ENCODE measurements around the gene TBX1.

- TF ChIP-seq REST (IDR thresholded peaks at IDR 0.05; ENCODE audit: low read depth) (no peak), POLR2AphosphoS5 (IDR thresholded peaks at IDR 0.05; ENCODE audit: low read depth, low read length) (no peak), FOSL1 (IDR thresholded peaks at IDR 0.05; ENCODE audit: low read depth) (no peak), MAX (IDR thresholded peaks at IDR 0.05) (no peak), ATF3 (IDR thresholded peaks at IDR 0.05) (no peak), JUND (IDR thresholded peaks at IDR 0.05) (no peak)
- TF ChIP-seq, protein P1, sequence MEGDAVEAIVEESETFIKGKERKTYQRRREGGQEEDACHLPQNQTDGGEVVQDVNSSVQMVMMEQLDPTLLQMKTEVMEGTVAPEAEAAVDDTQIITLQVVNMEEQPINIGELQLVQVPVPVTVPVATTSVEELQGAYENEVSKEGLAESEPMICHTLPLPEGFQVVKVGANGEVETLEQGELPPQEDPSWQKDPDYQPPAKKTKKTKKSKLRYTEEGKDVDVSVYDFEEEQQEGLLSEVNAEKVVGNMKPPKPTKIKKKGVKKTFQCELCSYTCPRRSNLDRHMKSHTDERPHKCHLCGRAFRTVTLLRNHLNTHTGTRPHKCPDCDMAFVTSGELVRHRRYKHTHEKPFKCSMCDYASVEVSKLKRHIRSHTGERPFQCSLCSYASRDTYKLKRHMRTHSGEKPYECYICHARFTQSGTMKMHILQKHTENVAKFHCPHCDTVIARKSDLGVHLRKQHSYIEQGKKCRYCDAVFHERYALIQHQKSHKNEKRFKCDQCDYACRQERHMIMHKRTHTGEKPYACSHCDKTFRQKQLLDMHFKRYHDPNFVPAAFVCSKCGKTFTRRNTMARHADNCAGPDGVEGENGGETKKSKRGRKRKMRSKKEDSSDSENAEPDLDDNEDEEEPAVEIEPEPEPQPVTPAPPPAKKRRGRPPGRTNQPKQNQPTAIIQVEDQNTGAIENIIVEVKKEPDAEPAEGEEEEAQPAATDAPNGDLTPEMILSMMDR (IDR thresholded peaks at IDR 0.05 in 2 of 3, conservative IDR thresholded peaks at IDR 0.05 in 1 of 3; ENCODE audit: borderline replicate concordance in 1 of 3, insufficient read depth in 1 of 3, low read depth in 2 of 3, low read length in 2 of 3): peak in 2 of 3 experiments; percentile 24 to 31; a peak in 2 of 6 replicates
Observed at GRCh38 chr22:19753090-19753842, 7.3 kb upstream of the TBX1 start.

Data from HCT116 (cell line).